GM12874 (cell line): ENCODE data around the gene MAB21L4.

Source experiments
- CTCF ChIP-seq: IDR thresholded peaks from 2 replicates; pipeline ENCODE4 v1.5.1; 2011; ENCODE audit warnings: low read depth, mild to moderate bottlenecking, control low read depth, low read length, moderate library complexity; ENCODE audit not compliant: insufficient read depth

Gene MAB21L4

GRCh38 chr2:240899468-240899865 lies 3.5 kb upstream of the MAB21L4 start:
- no peak for TF ChIP-seq CTCF

DNA sequence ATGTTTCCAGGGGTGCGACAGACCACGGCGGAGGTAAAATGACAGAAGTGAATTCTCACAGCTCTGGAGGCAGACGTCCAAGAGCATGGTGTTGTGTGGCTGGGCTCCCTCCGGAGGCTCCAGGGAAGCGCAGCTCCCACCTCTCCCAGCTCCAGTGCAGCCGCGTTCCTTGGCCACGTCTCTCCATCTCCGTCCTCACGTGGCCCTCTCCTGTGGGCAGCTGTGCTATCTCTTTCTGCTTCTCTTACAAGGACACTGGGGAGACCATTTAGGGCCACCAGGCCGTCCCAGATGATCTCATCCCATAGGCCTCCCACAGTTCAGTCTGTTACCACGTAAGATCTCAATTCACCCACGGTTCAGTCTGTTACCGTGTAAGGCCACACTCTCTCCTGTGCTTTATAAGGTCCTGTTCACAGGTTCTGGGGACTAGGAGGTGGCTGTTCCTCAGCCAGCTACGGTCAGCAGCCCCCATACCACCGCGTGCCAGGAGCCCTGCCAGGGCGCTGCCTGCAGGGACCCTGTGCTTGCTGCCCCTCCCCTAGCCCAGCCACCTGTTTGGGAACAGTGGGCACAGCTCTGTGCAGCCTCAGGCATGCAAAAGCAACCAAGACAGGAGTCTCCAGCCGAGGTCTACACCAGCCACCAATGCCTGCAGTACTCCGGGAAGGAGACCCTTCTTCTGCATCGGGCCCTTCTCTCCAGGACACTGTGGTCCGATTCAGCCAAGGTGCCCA lies 2.9 kb upstream of the MAB21L4 start:
- TF ChIP-seq CTCF: no peak

- no peak for TF ChIP-seq CTCF
Measured at GRCh38 chr2:240898108-240898730, 2.3 kb upstream of the MAB21L4 start.

- TF ChIP-seq CTCF: no peak
Measured at GRCh38 chr2:240896871-240897692, 1.1 kb upstream of the MAB21L4 start.

DNA sequence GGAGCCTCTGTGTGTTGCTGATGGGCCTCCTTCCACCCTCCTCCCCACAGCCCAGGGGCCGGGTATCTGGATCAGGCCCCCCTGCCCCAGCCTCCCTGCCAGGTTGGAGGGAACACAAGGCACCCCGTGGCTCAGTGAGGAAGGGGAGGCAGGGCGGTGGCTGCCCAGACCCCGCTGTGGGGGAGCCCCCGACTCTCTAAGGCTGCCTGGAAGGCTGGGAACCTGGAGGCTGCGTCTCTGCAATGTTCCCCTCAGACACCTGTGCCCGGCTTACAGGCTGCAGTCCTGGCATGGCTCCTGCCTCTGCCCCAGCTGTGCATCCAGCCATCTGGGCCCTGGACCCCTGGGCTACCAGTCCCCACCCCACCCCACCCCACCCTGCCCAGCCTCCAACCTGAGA lies 438 bp upstream of the MAB21L4 start:
- no peak for TF ChIP-seq CTCF

GRCh38 chr2:240894836-240895558 lies 959 bp downstream of the MAB21L4 start:
- no peak for TF ChIP-seq CTCF

- no peak for TF ChIP-seq CTCF
Measured at GRCh38 chr2:240894006-240894405, 1.9 kb downstream of the MAB21L4 start.
